NK-92 (cell line): Measurements from ENCODE around the gene DNAJC13.

Experiments
- DNase-seq: peaks from one replicate; lab custom pipeline; 2025; ENCODE audit not compliant: unreplicated experiment; lab: John Stamatoyannopoulos, UW

The DNAJC13 gene

DNA sequence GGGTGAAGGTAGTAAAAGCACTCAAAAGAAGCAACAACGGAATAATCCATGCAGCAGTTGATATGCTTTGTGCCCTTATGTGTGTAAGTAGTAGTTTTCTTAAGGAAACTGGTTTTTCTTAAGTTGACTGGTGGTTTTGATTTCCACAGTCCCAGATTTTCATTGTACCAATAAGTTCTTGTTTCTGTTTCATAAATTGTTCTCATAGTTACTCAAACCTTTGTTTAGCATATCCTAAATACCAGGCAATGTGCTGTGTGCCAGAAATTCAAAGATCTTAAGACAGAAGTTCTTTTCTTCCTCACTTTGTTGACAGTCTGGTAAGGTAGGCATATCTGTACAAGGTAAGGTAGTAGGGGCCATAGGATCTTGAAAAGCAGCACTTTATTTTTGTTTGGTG is 40.0 kb downstream of the DNAJC13 start:
- no peak for DNase-seq

DNA sequence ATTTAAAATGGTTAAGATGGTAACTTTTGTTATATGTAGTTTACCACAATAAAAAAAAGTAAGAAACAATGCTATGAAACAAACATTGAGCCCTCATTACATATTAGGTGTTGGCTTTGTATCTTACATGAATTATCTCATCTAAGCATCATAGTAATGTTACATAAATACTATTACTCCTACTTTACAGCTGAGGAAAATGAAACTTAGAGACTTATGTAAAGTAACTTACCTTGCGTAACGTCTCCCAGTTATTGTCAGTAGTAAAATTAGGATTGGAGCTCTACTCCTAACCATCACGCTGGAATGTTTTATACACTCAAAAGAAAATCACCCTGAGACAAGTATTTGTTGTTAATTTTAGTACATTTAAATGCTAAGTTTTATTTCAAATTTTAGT is 42.2 kb downstream of the DNAJC13 start:
- DNase-seq: no peak

DNA sequence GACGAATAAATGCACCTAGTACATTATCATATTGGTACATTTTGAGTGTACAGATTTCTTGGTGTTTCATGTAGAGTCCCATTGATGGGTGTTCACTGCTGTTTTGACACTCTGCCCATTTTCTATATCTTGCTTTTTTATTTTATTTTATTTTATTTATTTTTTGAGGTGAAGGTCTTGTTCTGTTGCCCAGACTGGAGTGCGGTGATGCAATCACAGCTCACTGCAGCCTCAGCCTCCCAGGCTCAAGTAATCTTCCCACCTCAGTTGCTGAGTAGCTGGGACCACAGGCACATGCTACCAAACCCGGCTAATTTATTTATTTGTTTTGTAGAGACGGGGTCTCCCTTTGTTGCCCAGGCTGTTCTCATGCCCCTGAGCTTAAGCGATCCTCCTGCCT is 44.2 kb downstream of the DNAJC13 start:
- DNase-seq: no peak

DNA sequence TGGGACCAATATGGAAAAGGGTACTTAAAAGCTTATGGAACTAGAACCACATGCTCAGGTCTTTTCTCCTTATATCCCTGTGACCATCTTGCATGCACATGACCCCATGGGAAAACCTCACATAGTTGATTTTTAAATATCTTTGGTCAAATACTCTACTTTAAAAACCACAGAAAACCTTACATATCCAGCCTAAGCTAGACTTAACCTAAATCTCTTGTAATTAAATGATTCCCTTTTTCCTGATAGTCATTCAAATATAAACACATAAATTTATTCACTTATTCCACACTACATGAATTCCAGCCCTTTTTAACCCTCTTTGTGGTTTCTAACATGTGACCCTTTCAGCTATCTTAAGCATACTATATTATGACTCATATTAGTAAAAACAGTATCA is 46.8 kb downstream of the DNAJC13 start:
- no peak for DNase-seq

DNA sequence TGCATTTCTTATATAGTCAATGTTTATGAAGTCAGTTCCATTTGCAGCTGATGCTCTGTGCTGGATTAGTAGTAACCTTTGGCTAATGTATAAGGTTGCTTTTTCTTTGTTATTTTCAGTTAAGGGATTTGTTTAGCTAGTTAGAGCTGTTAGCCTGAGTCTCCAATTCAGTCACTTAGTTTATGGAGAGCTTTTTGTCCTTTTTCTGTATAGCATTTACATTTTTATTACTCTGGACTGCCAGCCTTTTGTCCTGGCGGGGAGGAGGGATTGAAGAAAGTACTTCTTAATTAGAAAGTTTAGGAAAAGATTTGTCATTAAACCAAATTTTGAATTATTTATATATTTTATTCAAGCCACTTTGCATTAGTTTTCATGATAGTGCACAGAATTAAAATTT is 52.0 kb downstream of the DNAJC13 start:
- no peak for DNase-seq

DNA sequence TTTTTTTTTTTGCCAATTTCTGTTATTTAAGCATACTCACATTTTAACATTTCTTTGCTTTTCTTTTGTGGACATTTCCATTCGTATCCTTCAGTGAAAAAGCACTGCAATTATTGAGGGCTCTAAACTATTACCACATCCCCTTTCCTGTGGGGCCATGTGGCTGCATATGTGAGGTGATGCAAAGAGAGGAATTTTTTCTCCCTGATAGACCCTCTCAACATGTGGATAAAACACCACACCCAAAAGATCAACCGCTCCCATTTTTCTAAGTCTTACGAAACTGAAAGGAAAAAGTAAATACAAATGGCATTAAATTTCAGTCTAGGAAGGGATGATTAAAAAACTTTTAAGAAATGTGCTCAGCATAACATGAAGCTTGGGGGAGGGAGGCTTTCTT is 68.8 kb downstream of the DNAJC13 start:
- DNase-seq: no peak

DNA sequence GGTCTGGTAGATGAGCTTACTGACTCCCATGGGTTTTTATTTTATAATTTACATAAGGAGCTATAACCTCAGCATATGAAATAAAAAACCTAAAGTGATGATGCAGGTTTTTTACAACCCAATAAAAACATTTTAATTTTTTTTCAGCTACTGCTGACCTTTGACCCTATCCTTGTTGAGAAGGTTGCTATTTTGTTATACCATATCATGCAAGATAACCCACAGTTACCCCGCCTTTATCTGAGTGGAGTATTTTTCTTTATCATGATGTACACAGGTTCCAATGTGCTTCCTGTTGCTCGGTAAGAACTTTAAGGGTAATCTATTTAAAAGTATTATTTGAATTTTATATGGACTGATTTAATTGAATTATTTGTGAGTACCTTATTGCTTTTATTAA is 70.8 kb downstream of the DNAJC13 start:
- no peak for DNase-seq

DNA sequence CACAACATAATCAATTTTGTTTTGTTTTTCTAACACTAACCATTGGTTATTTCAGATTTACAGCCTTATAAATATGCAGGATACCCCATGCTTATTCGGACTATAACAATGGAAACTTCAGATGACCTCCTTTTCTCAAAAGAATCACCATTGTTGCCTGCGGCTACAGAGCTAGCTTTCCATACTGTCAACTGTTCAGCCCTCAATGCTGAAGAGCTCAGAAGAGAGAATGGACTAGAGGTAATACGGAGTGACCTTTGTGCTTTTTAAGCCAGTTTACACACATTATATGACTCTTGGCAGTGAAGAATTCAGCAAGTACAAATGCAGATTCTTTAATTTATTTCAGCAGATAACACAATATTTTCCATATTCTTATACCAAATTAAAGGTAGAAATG is 81.8 kb downstream of the DNAJC13 start:
- no peak for DNase-seq

DNA sequence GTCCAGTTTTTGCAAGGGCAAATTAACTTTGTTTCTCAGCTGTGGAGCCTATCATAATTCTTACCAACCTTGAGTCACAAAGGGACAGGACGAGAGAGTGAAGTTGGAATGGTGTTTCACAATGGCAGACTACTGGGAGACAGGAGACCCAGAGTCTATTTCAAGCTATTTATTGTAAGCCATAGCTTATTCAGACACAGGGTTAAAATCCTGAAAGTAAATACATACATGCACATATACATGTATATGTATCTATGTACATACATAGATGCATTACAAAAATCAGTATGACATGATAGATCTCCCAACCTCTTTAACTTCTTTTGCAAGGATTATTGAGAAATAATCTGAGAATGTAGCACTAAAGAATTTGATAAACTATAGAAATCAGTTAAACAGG is 86.3 kb downstream of the DNAJC13 start:
- no peak for DNase-seq

DNA sequence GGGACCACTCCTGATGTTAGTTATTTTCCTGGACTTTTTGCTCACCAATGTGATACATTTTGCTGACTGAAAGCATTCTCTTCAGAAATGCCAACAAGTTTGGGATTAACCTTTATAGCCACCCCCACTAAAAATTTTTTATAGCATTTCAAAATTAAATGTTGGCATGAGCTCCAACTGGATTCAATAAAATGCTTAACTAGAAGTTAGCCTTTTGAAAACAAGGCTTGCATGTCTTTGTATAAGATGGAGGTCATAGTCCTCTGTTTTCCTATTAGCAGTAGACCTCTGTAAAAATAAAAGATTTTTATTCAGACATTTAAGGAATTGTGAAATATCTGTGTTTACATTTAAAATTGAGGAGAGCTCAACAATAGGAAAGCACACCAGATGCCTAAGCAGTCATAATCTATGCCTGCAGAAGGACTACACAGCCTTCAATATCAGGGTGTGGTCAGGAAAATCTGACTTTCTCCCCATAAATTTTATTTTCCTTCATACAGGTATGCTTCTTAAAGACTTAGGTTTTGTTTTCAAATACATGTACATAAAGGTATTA is 87.2 kb downstream of the DNAJC13 start:
- DNase-seq: no peak

DNA sequence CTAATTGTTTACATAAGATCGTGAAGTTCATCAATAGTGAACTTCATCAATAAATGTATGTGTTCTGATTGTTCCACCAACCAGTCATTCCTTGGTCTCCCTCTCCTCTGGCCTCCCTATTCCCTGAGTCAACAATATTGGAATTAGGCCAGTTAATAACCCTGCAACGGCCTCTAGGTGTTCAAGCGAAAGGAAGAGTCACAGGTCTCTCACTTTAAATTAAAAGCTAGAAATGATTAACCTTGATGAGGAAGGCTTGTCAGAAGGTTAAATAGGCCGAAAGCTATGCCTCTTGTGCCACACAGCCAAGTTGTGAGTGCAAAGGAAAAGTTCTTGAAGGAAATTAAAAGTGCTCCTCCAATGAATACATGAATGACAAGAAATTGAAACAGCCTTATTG is 90.4 kb downstream of the DNAJC13 start:
- DNase-seq: no peak

DNA sequence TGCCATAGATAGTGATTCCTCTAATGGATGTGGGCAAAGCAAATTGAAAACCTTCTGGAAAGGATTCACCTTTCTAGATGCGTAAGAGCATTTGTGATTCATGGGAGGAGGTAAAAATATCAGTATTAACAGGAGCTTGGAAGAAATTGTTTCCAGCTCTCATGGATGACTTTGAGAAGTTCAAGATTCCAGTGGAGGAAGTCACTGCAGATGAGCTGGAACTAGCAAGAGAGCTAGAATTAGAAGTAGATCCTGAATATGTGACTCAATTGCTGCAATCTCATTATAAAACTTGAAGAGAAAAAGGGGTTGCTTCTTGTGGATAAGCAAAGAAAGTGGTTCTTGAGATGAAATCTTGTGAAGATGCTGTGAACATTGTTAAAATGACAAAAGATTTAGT is 91.8 kb downstream of the DNAJC13 start:
- DNase-seq: no peak

DNA sequence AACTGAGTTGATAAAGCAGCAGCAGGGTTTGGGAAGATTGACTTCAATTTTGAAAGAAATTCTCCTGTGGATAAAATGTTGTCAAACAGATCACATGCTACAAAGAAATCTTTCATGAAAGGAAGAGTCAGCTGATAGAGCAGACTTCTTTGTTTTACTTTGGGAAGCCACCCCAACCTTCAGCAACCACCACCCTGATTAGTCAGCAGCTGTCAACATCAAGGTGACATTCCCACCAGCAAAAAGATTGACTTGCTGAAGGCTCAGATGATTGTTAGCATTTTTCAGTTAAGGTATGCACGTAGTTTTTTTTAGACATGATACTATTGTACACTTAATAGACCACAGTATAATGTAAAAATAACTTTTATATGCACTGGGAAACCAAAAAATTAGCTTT is 92.2 kb downstream of the DNAJC13 start:
- DNase-seq: no peak

DNA sequence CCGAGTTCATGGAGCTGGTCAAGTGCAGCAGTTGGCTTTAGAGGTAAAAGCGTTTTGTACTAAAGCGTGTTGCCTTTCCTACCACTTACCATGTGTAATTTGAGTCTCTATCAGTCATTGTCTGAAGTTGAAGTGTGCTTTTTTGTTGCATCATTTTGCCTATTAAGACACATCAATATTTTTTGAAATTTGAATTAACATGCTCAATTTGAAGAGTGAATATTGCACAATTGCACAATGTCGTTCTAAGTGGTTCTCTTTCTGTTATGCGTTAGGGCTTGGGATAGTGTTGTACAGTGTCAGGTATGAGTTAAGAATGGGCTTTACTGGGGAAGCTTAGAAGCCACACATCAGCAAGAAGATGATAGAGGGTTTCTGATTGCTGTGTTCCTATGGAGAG is 95.8 kb downstream of the DNAJC13 start:
- DNase-seq: no peak

DNA sequence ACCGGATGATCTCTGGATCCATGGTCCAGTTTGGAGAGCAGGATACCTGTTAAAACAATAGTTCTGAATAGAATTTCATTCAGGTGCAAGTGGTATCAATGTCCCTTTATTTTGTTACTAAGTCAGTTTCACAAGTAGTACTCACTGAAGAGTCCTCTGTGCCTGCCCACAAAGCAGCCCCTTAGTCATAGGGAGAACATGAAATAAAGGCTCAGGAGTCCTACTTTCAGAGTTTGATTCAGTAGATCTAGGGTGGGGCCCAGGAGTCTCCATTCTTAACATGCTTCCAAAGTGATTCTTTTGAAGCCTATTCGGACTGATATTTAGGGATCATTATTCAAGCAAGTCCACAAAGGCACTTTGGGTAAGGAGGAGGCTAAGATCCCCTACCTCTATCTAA is 100.0 kb downstream of the DNAJC13 start:
- no peak for DNase-seq

DNA sequence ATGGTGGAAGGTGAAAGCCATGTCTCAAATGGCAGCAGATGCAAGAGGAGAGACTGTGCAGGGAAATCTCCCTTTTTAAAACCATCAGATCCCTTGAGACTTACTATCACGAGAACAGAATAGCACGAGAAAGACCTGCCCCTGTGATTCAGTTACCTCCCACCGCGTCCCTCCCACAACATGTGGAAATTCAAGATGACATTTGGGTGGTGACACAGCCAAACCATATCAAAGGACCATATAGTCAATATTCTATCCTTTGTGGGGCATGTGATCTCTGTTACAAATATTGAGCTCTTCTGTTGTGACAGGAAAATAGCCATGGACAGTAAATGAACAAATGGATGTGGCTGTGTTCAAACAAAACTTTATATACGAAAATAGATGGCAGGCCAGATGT is 102.6 kb downstream of the DNAJC13 start:
- DNase-seq: no peak

DNA sequence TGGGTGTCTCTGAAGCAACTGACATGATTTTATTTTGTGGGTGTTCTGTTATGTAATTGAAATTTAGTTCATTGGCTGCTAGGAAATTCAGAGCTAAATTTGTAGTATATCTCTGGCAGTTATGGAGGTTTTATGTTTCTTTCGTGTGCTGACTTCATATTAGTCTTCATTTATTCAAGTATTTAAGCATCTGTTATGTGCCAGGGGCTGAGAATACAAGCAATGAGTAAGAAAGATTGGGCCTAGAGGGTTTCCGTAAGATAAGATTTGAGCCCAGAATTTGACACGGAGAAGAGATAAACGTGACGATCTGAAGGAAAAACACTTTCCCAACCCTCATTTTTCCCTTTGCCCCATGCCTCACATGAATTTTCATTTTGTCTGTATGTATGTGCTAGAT is 104.6 kb downstream of the DNAJC13 start:
- DNase-seq: no peak

DNA sequence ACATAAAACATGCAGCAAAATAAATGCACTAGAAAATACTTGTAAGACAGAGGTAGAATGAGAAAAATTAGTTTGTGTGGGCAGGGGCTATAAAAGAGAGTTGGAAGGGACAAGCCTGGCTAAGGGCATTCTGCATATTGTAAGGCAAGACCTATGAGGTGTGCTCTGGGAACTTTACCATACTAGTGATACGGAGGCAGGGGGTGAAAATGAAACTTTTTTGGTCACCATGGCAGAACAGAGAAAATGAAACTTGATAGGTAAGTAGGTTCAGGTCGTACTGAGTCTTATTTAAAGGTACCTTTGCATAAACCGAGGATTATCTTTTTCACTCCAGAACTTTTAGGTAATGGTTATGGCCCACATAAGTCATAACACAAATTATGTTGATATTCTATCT is 105.1 kb downstream of the DNAJC13 start:
- no peak for DNase-seq

DNA sequence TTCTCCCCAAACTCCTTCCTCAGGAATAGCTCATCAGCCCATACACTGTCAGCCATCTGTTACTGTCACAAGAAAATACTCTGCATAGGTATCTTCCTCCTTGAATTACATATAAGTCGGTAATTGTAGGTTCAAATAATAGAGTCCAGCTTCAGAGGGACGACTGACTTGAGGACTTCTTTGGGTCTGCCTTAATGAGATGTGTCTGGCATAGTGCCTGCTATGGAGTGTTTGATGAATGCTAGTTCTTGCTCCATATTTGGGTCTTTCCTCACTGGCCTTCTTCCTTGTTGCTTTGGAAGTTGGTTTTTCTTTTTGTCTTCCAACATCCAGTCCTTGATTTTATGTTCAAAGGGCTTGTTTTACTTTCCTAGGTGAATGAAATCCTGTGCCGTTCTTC is 113.3 kb downstream of the DNAJC13 start:
- no peak for DNase-seq

DNA sequence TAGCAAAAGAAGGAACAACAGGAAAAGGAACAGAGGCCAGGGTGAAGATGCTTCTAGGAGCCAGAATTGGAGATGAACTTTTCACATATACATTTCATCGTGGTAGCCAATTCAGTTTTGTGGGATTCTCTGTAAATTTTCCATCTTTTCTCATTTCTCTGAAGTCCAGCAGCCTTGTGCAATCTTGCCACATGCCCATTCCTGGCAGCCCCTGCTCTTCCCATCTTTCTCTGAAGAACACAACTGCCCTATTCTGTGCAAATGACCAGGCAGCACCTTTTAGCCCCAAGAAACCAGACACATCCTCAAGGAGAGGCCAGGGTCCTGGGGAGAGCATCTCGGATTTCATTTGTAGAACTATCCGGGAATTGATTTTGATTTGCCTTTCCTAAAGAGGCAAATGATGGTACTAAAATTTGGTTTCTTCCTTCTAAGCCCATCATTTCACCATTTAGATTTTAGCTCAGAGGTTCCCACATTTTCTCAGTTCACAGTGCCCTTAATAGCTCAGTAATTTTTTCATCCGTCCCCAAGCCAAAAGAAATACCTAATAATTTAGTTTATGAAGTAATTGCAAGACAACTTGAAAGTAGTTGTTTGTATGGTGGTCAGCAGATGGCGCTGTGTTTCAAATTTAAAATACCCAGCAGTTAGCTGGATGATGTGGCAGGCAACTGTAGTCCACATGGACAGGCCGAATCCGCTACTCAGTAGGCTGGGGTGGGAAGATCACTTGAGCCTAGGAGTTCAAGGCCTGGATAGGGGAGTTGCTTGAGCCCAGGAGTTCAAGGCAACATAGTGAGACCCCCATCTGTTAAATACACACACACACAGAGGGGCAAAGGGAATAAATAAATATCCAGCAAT is 118.5 kb downstream of the DNAJC13 start:
- no peak for DNase-seq

DNA sequence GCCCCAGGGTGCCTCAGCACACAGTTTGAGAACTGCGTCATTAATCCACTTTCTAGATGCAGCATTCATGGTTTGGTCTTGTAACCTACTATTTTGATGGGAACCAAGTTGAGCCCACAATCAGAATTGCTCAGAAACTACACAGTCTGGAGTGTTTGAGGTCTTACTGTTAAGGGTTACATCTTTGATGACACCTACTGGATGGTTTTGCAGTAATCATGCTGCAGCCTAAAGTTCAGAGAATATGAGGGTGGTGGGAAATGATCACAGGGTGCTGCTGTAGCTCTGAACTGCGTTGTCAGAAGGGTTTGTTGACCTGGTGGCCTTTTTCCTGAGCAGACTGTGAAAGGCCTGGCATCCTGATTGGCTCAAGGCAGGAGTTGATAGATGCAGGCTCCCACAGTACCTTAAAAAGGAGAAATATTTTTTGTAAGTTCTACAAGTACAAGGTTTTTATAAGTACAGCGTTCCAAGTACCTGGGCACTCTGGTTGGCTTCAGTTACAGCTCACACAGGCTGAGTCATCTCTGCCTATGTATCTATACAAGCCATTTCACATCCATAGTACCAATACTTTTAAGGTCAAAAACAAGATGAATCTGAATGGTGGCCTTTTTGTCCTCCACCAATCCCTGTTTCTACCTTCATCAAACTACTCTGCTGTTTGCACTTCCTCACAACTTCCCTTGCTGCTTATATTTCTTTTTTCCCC is 119.3 kb downstream of the DNAJC13 start:
- no peak for DNase-seq

DNA sequence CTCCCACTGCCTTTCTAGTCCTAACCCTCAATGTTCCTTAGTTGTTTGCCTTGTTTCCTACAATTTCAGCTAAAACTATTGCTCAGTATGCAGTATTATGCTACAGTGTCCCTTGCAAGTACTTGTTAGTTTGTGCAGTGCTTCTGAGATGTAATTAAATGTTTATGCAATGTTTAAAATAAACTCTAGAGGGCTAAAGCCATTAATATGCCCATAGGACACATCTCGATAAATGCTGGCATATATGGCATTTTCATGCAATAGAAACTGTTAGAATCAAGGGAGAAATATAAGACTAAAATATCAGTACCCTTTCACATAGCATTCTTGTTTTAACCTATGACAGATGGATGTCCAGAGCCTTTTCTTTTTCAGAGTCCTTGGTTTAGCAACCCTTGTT is 120.0 kb downstream of the DNAJC13 start:
- no peak for DNase-seq
